Esophagus muscularis mucosa (tissue), 4 donors: ENCODE data around the gene GAD2. TPM values are rescaled to one million over a fixed set of nuclear protein-coding genes. Genes with fewer than 3 reads are reported as not detected.

Source experiments
- DNase-seq: peaks from one replicate; pipeline ENCODE4 v3.0.0-alpha.2; 2017; ENCODE audit errors: extremely low spot score
- H3K27ac ChIP-seq, 4 donors: fragments of 200-600 bp; sonication (generic); replicated peaks in 1 of 4; 1 replicate in 3 of 4; 2 replicates in 1 of 4; pipeline ENCODE4 v1.5.1; 2016 to 2019; ENCODE audit warnings: mild to moderate bottlenecking in 1 of 4
- H3K27me3 ChIP-seq, 4 donors: fragments of 200-600 bp; sonication (generic); one replicate each; pipeline versions ENCODE4 v1.5.1 to v1.6.0; 2016 to 2019
- H3K36me3 ChIP-seq, 4 donors: fragments of 200-600 bp; sonication (generic); one replicate each; pipeline ENCODE4 v1.5.1; 2016 to 2019
- H3K4me1 ChIP-seq, 4 donors: fragments of 200-600 bp; sonication (generic); one replicate each; pipeline ENCODE4 v1.5.1; 2016 to 2019
- H3K4me3 ChIP-seq, 4 donors: fragments of 200-600 bp; sonication (generic); 1 replicate in 2 of 4; 2 replicates in 2 of 4; pipeline ENCODE4 v1.5.1; 2016 to 2019; ENCODE audit warnings: mild to moderate bottlenecking in 4 of 4, moderate library complexity in 1 of 4
- H3K9me3 ChIP-seq, 4 donors: fragments of 200-600 bp; sonication (generic); 1 replicate in 3 of 4; 2 replicates in 1 of 4; pipeline ENCODE4 v1.5.1; 2016 to 2019
- CTCF ChIP-seq, 3 experiments: fragments of 200-600 bp in 2 of 3; fragments of 450-650 bp in 1 of 3; sonication (generic) in 2 of 3; IDR thresholded peaks; one replicate each; pipeline ENCODE4 v1.5.1; 2017 to 2019; ENCODE audit warnings: antibody characterized with exemption in 3 of 3, mild to moderate bottlenecking in 2 of 3, moderate library complexity in 1 of 3
- EP300 ChIP-seq: sonication (generic); formaldehyde crosslinking; IDR thresholded peaks from one replicate; pipeline ENCODE4 v1.6.1; 2017; ENCODE audit warnings: antibody characterized with exemption
- POLR2A ChIP-seq: fragments of 450-650 bp; IDR thresholded peaks from one replicate; pipeline ENCODE4 v1.6.1; 2017; ENCODE audit warnings: antibody characterized with exemption, moderate library complexity, mild to moderate bottlenecking, low read depth
- POLR2AphosphoS5 ChIP-seq, 2 donors: sonication (generic); formaldehyde crosslinking; IDR thresholded peaks; one replicate each; pipeline ENCODE4 v1.6.1; 2017; ENCODE audit warnings: antibody characterized with exemption in 2 of 2
- WGBS: methylation state at CpG from one replicate; pipeline ENCODE4 v1.1.5; 2018; 5-methylcytosine and 5-hydroxymethylcytosine counted together
- intact Hi-C: fragments of 100-400 bp; cut with DNase I; formaldehyde crosslinking; loops from one replicate; pipeline ENCODE4 v1.15.1; 2023
- total RNA-seq, 4 donors: library from RNA; depleted of rRNA; stranded (reverse); fragments of >200 nt; gene quantifications; one replicate each; pipeline versions ENCODE4 v1.1.0 to v1.2.1, GENCODE V29; 2016

The GAD2 gene
- total RNA-seq, 4 donors from 2014 or later: not detected

GRCh38 chr10:26331371-26331770, 114.8 kb downstream of the GAD2 start:
- 71% methylated on average over 3 of the region's 3 CpGs for WGBS
- peaks cover 0 to 3% (median 0%) of the 10 kb centered on the region in 4 donors for H3K4me1 ChIP-seq
- intact Hi-C loops: loop anchor here (10.0 kb wide), 1 partner anchor 553 kb away; no protein-coding TSS in a partner anchor

GRCh38 chr10:26334232-26334931, 117.8 kb downstream of the GAD2 start:
- no peak for DNase-seq
- Histone ChIP-seq H3K4me1 (peaks cover 0 to 3% (median 0%) of the 10 kb centered on the region in 4 donors), H3K36me3 (no peaks in the 10 kb centered on the region), H3K27me3 (peaks cover 0 to 7% (median 0%) of the 10 kb centered on the region in 4 donors), H3K9me3 (peaks cover 0 to 12% (median 3%) of the 10 kb centered on the region in 4 donors), H3K4me3 (no peak overlapping the region), H3K27ac (no peak overlapping the region)
- TF ChIP-seq POLR2AphosphoS5 (IDR thresholded peaks at IDR 0.05) (no peak), EP300 (no peak), POLR2A (no peak), CTCF (IDR thresholded peaks at IDR 0.05) (no peak)
- intact Hi-C loops: loop anchor here (10.0 kb wide), 1 partner anchor 550 kb away; no protein-coding TSS in a partner anchor
- 87% methylated on average over 4 of the region's 4 CpGs for WGBS

More at GRCh38 chr10:26331371-26331770, 114.8 kb downstream of the GAD2 start:
- H3K27me3 ChIP-seq: peaks cover 0 to 7% (median 0%) of the 10 kb centered on the region in 4 donors
- no peak for TF ChIP-seq CTCF (IDR thresholded peaks at IDR 0.05)
- no peak for TF ChIP-seq POLR2AphosphoS5 (IDR thresholded peaks at IDR 0.05)
- TF ChIP-seq EP300: no peak
- TF ChIP-seq POLR2A: no peak
- H3K36me3 ChIP-seq: no peaks in the 10 kb centered on the region
- no peak for DNase-seq
- H3K27ac ChIP-seq: no peak overlapping the region
- no peak overlapping the region for H3K4me3 ChIP-seq
- peaks cover 0 to 12% (median 3%) of the 10 kb centered on the region in 4 donors for H3K9me3 ChIP-seq

- no peak for TF ChIP-seq EP300
- no peak for TF ChIP-seq POLR2A
- peak; percentile 38 to 55 (median 54) for TF ChIP-seq CTCF (IDR thresholded peaks at IDR 0.05)
- no peak for TF ChIP-seq POLR2AphosphoS5 (IDR thresholded peaks at IDR 0.05)
- intact Hi-C loops: loop anchor here (5.0 to 10.0 kb wide), 2 partner anchors 222 to 550 kb away; no protein-coding TSS in a partner anchor
- Histone ChIP-seq H3K27ac (no peak overlapping the region), H3K36me3 (no peaks in the 10 kb centered on the region), H3K27me3 (peaks cover 0 to 7% (median 0%) of the 10 kb centered on the region in 4 donors), H3K9me3 (peaks cover 0 to 12% (median 3%) of the 10 kb centered on the region in 4 donors), H3K4me3 (peak overlapping the region in 3 of 4 donors; percentile 5 to 41 (median 14)), H3K4me1 (peaks cover 0 to 3% (median 0%) of the 10 kb centered on the region in 4 donors)
- 9% methylated on average over 6 of the region's 7 CpGs for WGBS
- no peak for DNase-seq
Measured at GRCh38 chr10:26334932-26335573, 118.5 kb downstream of the GAD2 start.

DNA sequence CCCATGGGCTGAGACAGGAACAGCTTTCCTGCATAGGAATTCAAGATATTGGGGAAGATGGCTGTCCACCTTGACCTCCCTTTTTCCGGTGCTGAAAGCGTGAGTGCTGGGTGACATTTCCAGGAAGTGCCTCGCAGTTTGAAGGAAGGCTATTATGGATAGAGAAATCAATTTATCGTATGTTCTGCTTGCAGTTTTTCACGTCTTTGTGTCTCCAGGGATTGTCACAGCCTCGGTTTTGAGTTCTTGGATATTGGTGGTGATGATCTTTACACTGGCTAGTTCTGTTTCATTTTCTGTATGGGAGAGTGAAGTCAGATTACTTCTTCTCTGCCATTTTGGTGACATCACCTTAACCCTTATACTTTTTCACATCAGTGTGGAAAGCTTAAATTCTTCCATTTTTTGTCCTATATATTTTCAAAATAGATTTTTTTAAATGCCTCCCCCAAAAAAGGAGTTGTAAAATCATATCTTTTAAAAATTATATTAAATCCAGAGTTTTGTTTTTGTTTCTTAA, 119.1 kb downstream of the GAD2 start:
- Histone ChIP-seq H3K4me1 (peaks cover 0 to 3% (median 0%) of the 10 kb centered on the region in 4 donors), H3K27ac (no peak overlapping the region), H3K27me3 (peaks cover 0 to 7% (median 0%) of the 10 kb centered on the region in 4 donors), H3K4me3 (peak overlapping the region in 3 of 4 donors; percentile 5 to 41 (median 14)), H3K9me3 (peaks cover 0 to 12% (median 3%) of the 10 kb centered on the region in 4 donors), H3K36me3 (no peaks in the 10 kb centered on the region)
- no peak for TF ChIP-seq CTCF (IDR thresholded peaks at IDR 0.05)
- no peak for TF ChIP-seq POLR2A
- TF ChIP-seq EP300: no peak
- no peak for TF ChIP-seq POLR2AphosphoS5 (IDR thresholded peaks at IDR 0.05)
- WGBS: 62% methylated on average over 6 of the region's 6 CpGs
- no peak for DNase-seq
- intact Hi-C loops: loop anchor here (5.0 to 10.0 kb wide), 2 partner anchors 222 to 549 kb away; no protein-coding TSS in a partner anchor
